ENCODE measurements around the gene AK8. TPM values are rescaled to one million over a fixed set of nuclear protein-coding genes. Genes with fewer than 3 reads are reported as not detected.

Gene AK8
- total and polyA plus RNA-seq, 3 donors from 2014 or later: 15.0 to 54.8 (median 15.1) TPM

GRCh38 chr9:132745756-132746709 lies 132.1 kb downstream of the AK8 start:
- TF ChIP-seq CTCF (IDR thresholded peaks at IDR 0.05) (no peak), POLR2A (IDR thresholded peaks at IDR 0.05) (no peak)
- Histone ChIP-seq H3K36me3 (ENCODE audit: low read depth, missing control alignments) (no peaks in the 10 kb centered on the region), H3K4me3 (no peak overlapping the region), H3K9me3 (no peaks in the 10 kb centered on the region), H3K4me1 (no peaks in the 10 kb centered on the region), H3K27ac (no peak overlapping the region), H3K27me3 (no peaks in the 10 kb centered on the region)
- intact Hi-C loops (cut with DNase I; ENCODE audit: low total_unique reads): no loop called here
- no peak for DNase-seq
- WGBS, 2 donors: 84 to 91% methylated on average over 19 of the region's 19 CpGs

GRCh38 chr9:132744881-132745755 lies 133.0 kb downstream of the AK8 start:
- Histone ChIP-seq H3K36me3 (ENCODE audit: low read depth, missing control alignments) (no peaks in the 10 kb centered on the region), H3K27ac (no peak overlapping the region), H3K9me3 (no peaks in the 10 kb centered on the region), H3K4me1 (no peaks in the 10 kb centered on the region), H3K27me3 (no peaks in the 10 kb centered on the region), H3K4me3 (no peak overlapping the region)
- intact Hi-C loops (cut with DNase I; ENCODE audit: low total_unique reads): no loop called here
- 51 to 62% methylated on average over 43 of the region's 43 CpGs for WGBS, 2 donors
- no peak for DNase-seq
- no peak for TF ChIP-seq CTCF (IDR thresholded peaks at IDR 0.05)
- no peak for TF ChIP-seq POLR2A (IDR thresholded peaks at IDR 0.05)

- no peak overlapping the region for H3K4me3 ChIP-seq
- no peaks in the 10 kb centered on the region for H3K36me3 ChIP-seq (ENCODE audit: low read depth, missing control alignments)
- H3K27me3 ChIP-seq: no peaks in the 10 kb centered on the region
- H3K27ac ChIP-seq: no peak overlapping the region
- TF ChIP-seq CTCF (IDR thresholded peaks at IDR 0.05) (no peak), POLR2A (IDR thresholded peaks at IDR 0.05) (no peak)
- WGBS, 2 donors: 66 to 73% methylated on average over 13 of the region's 13 CpGs
- H3K9me3 ChIP-seq: no peaks in the 10 kb centered on the region
- H3K4me1 ChIP-seq: no peaks in the 10 kb centered on the region
- intact Hi-C loops (cut with DNase I; ENCODE audit: low total_unique reads): no loop called here
- DNase-seq: no peak
Observed at GRCh38 chr9:132743931-132744479, 134.1 kb downstream of the AK8 start.

- intact Hi-C loops (cut with DNase I; ENCODE audit: low total_unique reads): no loop called here
- WGBS, 2 donors: 79 to 81% methylated on average over 12 to 13 of the region's 17 CpGs
- no peak overlapping the region for H3K4me3 ChIP-seq
- no peak for TF ChIP-seq CTCF (IDR thresholded peaks at IDR 0.05)
- no peak for TF ChIP-seq POLR2A (IDR thresholded peaks at IDR 0.05)
- H3K27ac ChIP-seq: no peak overlapping the region
- no peaks in the 10 kb centered on the region for H3K9me3 ChIP-seq
- H3K36me3 ChIP-seq (ENCODE audit: low read depth, missing control alignments): no peaks in the 10 kb centered on the region
- H3K27me3 ChIP-seq: no peaks in the 10 kb centered on the region
- H3K4me1 ChIP-seq: no peaks in the 10 kb centered on the region
- DNase-seq: no peak
Observed at GRCh38 chr9:132742821-132743311, 135.2 kb downstream of the AK8 start.
